Osteocyte (in vitro differentiated cells): ENCODE measurements around the gene KCTD11. TPM values are rescaled to one million over a fixed set of nuclear protein-coding genes. Genes with fewer than 3 reads are reported as not detected.
A peak's percentile ranks its signal among the peaks of the same experiment; 100 is the strongest.

Experiments
- DNase-seq: peaks from one replicate; pipeline ENCODE4 v3.0.0; 2021; ENCODE audit warnings: mixed read lengths; ENCODE audit not compliant: unreplicated experiment; ENCODE audit errors: extremely low spot score
- H3K27ac Mint-ChIP-seq: one replicate; pipeline ENCODE4 v1.8.0; 2021; ENCODE audit warnings: mild to moderate bottlenecking, mixed read lengths; ENCODE audit not compliant: unreplicated experiment
- H3K27me3 Mint-ChIP-seq: one replicate; pipeline ENCODE4 v1.8.0; 2021; ENCODE audit warnings: mixed read lengths; ENCODE audit not compliant: unreplicated experiment
- H3K36me3 Mint-ChIP-seq: one replicate; pipeline ENCODE4 v1.8.0; 2021; ENCODE audit warnings: mixed read lengths; ENCODE audit not compliant: unreplicated experiment
- H3K4me1 Mint-ChIP-seq: one replicate; pipeline ENCODE4 v1.8.0; 2021; ENCODE audit warnings: mixed read lengths; ENCODE audit not compliant: unreplicated experiment
- H3K4me3 Mint-ChIP-seq: one replicate; pipeline ENCODE4 v1.8.0; 2021; ENCODE audit warnings: mild to moderate bottlenecking, moderate library complexity, mixed read lengths; ENCODE audit not compliant: unreplicated experiment
- H3K9me3 Mint-ChIP-seq: one replicate; pipeline ENCODE4 v1.8.0; 2021; ENCODE audit warnings: mixed read lengths; ENCODE audit not compliant: unreplicated experiment
- total RNA-seq: library from RNA; stranded (reverse); gene quantifications from 2 replicates; pipeline ENCODE4 v1.2.1, GENCODE V29; 2021
- TF ChIP-seq, protein P1 (sequence below): fragments of 200-600 bp; sonication (generic); IDR thresholded peaks from 2 replicates; pipeline ENCODE4 v1.5.0; 2021; ENCODE audit warnings: antibody characterized with exemption, mild to moderate bottlenecking, moderate library complexity

KCTD11 gene
- total RNA-seq, 1 donor from 2014 or later: 12.7 TPM

DNA sequence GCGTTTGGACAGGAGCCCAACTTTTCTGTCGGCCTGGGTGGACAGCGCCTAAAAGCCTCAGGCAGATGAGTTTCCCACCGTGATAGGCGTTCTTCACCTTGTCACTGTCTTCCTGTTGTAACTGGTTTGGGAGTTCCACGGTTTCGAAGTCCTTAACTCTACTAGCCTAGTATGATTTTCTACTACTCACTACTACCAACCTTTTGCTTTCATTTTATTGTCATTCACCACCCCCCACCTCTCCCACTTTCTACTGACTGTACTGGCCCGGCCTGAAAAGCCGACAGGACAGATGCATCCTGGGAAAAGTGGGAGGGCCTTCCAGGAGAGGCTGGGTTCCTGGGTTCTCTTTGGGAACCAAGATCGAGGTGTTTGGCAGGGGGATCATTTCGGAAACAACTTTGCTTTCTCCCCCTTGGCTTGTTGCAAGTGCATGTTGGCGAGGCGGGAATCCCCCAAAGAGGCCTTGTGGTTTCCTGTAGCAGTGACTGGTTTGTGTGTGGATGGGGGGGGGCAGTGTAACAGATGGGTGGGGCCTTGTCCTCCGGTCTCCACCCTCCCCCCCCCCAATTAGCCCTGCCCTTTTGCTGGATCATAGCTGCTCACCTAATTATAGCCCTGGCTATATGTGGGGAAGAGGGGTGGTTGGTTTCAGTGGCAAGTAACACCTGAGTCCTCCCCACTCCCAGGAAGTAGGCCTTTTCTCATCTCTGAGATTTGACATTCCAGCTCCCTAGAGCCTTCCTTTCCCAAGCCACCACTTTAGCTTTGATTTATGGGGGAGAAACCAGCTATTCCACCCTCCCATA is 43.1 kb upstream of the KCTD11 start:
- peak overlapping the region; percentile 85 for H3K4me3 Mint-ChIP-seq
- H3K36me3 Mint-ChIP-seq: peaks cover 34% of the 10 kb centered on the region
- H3K9me3 Mint-ChIP-seq: no peaks in the 10 kb centered on the region
- peaks cover 33% of the 10 kb centered on the region for H3K4me1 Mint-ChIP-seq
- TF ChIP-seq, protein P1, sequence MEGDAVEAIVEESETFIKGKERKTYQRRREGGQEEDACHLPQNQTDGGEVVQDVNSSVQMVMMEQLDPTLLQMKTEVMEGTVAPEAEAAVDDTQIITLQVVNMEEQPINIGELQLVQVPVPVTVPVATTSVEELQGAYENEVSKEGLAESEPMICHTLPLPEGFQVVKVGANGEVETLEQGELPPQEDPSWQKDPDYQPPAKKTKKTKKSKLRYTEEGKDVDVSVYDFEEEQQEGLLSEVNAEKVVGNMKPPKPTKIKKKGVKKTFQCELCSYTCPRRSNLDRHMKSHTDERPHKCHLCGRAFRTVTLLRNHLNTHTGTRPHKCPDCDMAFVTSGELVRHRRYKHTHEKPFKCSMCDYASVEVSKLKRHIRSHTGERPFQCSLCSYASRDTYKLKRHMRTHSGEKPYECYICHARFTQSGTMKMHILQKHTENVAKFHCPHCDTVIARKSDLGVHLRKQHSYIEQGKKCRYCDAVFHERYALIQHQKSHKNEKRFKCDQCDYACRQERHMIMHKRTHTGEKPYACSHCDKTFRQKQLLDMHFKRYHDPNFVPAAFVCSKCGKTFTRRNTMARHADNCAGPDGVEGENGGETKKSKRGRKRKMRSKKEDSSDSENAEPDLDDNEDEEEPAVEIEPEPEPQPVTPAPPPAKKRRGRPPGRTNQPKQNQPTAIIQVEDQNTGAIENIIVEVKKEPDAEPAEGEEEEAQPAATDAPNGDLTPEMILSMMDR: no peak
- DNase-seq: no peak
- H3K27ac Mint-ChIP-seq: peak overlapping the region; percentile 91
- no peaks in the 10 kb centered on the region for H3K27me3 Mint-ChIP-seq

DNA sequence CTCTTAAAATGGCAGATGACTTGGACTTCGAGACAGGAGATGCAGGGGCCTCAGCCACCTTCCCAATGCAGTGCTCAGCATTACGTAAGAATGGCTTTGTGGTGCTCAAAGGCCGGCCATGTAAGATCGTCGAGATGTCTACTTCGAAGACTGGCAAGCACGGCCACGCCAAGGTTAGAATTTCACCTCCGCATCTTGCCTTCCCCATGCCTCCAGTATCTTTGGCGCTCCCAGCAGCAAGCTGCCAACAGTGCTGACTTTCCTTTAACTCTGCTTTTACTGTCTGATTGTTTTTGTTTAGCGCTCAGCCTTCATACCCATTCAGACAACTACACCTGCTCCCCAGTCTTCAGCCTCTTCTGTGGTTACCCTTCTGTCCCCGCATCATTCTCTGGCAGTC is 42.3 kb upstream of the KCTD11 start:
- H3K36me3 Mint-ChIP-seq: peaks cover 38% of the 10 kb centered on the region
- no peaks in the 10 kb centered on the region for H3K9me3 Mint-ChIP-seq
- no peaks in the 10 kb centered on the region for H3K27me3 Mint-ChIP-seq
- no peak for DNase-seq
- TF ChIP-seq, protein P1: no peak
- peak overlapping the region; percentile 85 for H3K4me3 Mint-ChIP-seq
- peak overlapping the region; percentile 68 for H3K27ac Mint-ChIP-seq
- peaks cover 41% of the 10 kb centered on the region for H3K4me1 Mint-ChIP-seq

DNA sequence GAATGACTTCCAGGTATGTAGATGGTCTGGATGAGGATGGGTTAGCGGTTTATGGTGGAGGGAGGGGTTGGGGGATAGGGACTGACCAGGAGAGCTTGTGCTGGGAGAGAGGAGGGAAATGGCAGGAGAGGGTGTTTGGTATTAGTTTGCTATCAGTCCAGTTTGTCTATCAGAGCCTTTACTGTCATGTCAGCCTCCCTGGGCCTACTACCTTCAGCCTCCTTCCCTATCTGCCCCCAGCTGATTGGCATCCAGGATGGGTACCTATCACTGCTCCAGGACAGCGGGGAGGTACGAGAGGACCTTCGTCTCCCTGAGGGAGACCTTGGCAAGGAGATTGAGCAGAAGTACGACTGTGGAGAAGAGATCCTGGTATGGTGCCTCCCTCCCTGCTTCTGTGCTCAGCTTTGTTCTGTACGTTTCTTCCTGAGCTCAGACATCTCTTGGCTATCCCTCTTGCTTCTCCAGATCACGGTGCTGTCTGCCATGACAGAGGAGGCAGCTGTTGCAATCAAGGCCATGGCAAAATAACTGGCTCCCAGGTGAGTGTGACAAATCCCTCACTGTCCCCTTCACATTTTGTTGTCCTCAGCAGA is 40.8 kb upstream of the KCTD11 start:
- TF ChIP-seq, protein P1: no peak
- Mint-ChIP-seq H3K27ac (no peak overlapping the region), H3K9me3 (no peaks in the 10 kb centered on the region), H3K27me3 (no peaks in the 10 kb centered on the region), H3K4me3 (no peak overlapping the region), H3K36me3 (peaks cover 38% of the 10 kb centered on the region), H3K4me1 (peaks cover 44% of the 10 kb centered on the region)
- no peak for DNase-seq

DNA sequence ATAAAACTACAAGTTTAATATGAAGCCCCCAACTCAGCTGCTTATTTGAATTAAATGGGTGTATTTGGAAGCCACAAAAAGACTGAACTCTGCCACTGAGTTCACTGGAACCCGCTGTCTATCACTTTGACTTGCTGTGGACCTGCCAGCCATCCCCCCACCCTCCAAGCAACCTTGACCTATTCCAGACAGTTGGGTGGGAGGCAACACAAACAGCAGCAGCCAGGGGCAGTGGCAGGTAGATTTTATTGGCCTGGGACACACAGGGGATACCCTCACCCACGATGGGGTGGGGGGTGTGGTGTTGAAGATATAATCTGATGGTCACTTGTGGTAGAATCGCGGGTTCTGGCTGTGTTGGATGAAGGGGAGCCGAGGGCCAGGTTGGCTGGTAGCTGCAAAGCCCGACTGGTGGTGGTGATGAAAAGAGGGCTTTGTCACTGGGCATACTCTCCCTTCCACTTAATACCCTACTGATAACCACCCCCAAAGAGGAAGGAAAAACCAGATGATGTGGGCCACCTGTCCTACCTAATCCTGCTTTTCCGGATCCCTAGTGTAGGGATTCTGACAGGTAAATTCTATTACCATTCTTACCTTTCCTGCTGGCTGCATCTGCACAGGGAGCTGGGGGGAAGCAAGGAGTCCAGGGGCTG is 39.4 kb upstream of the KCTD11 start:
- no peak for DNase-seq
- Mint-ChIP-seq H3K27me3 (no peaks in the 10 kb centered on the region), H3K9me3 (no peaks in the 10 kb centered on the region), H3K36me3 (peaks cover 42% of the 10 kb centered on the region), H3K4me3 (no peak overlapping the region), H3K27ac (peak overlapping the region; percentile 24), H3K4me1 (peaks cover 43% of the 10 kb centered on the region)
- TF ChIP-seq, protein P1: no peak
